ENCODE measurements around the gene GOLGA6B.
"Not testable (repeated sequence)": the region's sequence is repeated elsewhere in the genome, so short reads cannot be mapped to it uniquely, and the experiment has no call there.

The GOLGA6B gene

GRCh38 chr15:72706266-72706665 is 51.8 kb downstream of the GOLGA6B start:
- H3K27ac ChIP-seq = no peak overlapping the region
- TF ChIP-seq CTCF (conservative IDR thresholded peaks at IDR 0.05) = no peak

GRCh38 chr15:72708551-72709303 is 54.2 kb downstream of the GOLGA6B start:
- H3K27ac ChIP-seq = not testable (repeated sequence)
